ENCODE results near the gene CPLANE2. TPM values are rescaled to one million over a fixed set of nuclear protein-coding genes. Genes with fewer than 3 reads are reported as not detected.

Gene CPLANE2
- total RNA-seq, 1 donor from 2014 or later, result 3.0 TPM

- H3K27me3 ChIP-seq, result peaks cover 7% of the 10 kb centered on the region
- TF ChIP-seq EZH2 (IDR thresholded peaks at IDR 0.05), result no peak
- TF ChIP-seq CTCF (IDR thresholded peaks at IDR 0.05), result peak; percentile 29
- TF ChIP-seq EZH2phosphoT487 (IDR thresholded peaks at IDR 0.05), result no peak
- H3K4me1 ChIP-seq, result peaks cover 6% of the 10 kb centered on the region
- H3K79me2 ChIP-seq (ENCODE audit: low read depth), result no peaks in the 10 kb centered on the region
- H3K36me3 Mint-ChIP-seq, result peaks cover 1% of the 10 kb centered on the region
- peak overlapping the region; percentile 75 for H3K4me2 ChIP-seq
- no peaks in the 10 kb centered on the region for H3K9me3 ChIP-seq (ENCODE audit: low read depth)
- no peak overlapping the region for H2AFZ ChIP-seq (replicated peaks)
- H3K9me3 Mint-ChIP-seq, result no peaks in the 10 kb centered on the region
- peak overlapping the region; percentile 86 for H3K4me3 Mint-ChIP-seq
- peaks cover 19% of the 10 kb centered on the region for H3K4me1 Mint-ChIP-seq
- peak overlapping the region; percentile 62 for H3K4me3 ChIP-seq
- peak; percentile 46 for DNase-seq (ENCODE audit: low spot score)
- no peak overlapping the region for H3K27ac ChIP-seq
- no peak overlapping the region for H3K9ac ChIP-seq
- no peaks in the 10 kb centered on the region for H3K36me3 ChIP-seq
- peaks cover 8% of the 10 kb centered on the region for H3K27me3 Mint-ChIP-seq (ENCODE audit: insufficient read depth, low read depth)
- peak overlapping the region; percentile 66 for H3K27ac Mint-ChIP-seq
- no peaks in the 10 kb centered on the region for H4K20me1 ChIP-seq (ENCODE audit: low read depth)
- peaks cover 10% of the 10 kb centered on the region for H3F3A ChIP-seq (ENCODE audit: low read depth)
Measured at GRCh38 chr1:16235944-16236510, 956 bp downstream of the CPLANE2 start.

- H3K4me3 Mint-ChIP-seq, result no peak overlapping the region
- Histone ChIP-seq H3K4me2 (no peak overlapping the region), H3K9me3 (ENCODE audit: low read depth) (no peaks in the 10 kb centered on the region), H4K20me1 (ENCODE audit: low read depth) (no peaks in the 10 kb centered on the region), H3F3A (ENCODE audit: low read depth) (peaks cover 10% of the 10 kb centered on the region), H3K4me3 (no peak overlapping the region), H3K27ac (no peak overlapping the region), H3K36me3 (no peaks in the 10 kb centered on the region), H3K27me3 (peaks cover 8% of the 10 kb centered on the region), H3K4me1 (peaks cover 6% of the 10 kb centered on the region), H3K9ac (no peak overlapping the region), H2AFZ (replicated peaks) (no peak overlapping the region), H3K79me2 (ENCODE audit: low read depth) (no peaks in the 10 kb centered on the region)
- H3K36me3 Mint-ChIP-seq, result peaks cover 1% of the 10 kb centered on the region
- H3K4me1 Mint-ChIP-seq, result peaks cover 17% of the 10 kb centered on the region
- TF ChIP-seq EZH2phosphoT487 (IDR thresholded peaks at IDR 0.05), result no peak
- no peak for TF ChIP-seq CTCF (IDR thresholded peaks at IDR 0.05)
- no peak for TF ChIP-seq EZH2 (IDR thresholded peaks at IDR 0.05)
- H3K27me3 Mint-ChIP-seq (ENCODE audit: insufficient read depth, low read depth), result peaks cover 8% of the 10 kb centered on the region
- no peak overlapping the region for H3K27ac Mint-ChIP-seq
- H3K9me3 Mint-ChIP-seq, result no peaks in the 10 kb centered on the region
- no peak for DNase-seq (ENCODE audit: low spot score)
Measured at GRCh38 chr1:16235347-16235746, 1.6 kb downstream of the CPLANE2 start.

GRCh38 chr1:16233431-16233830 is 3.6 kb downstream of the CPLANE2 start:
- H3K4me1 Mint-ChIP-seq, result peaks cover 20% of the 10 kb centered on the region

More at GRCh38 chr1:16233431-16233830, 3.6 kb downstream of the CPLANE2 start:
- Histone ChIP-seq H3K79me2 (ENCODE audit: low read depth) (no peaks in the 10 kb centered on the region), H3K9me3 (ENCODE audit: low read depth) (no peaks in the 10 kb centered on the region), H4K20me1 (ENCODE audit: low read depth) (peaks cover 4% of the 10 kb centered on the region), H3K4me2 (no peak overlapping the region), H2AFZ (replicated peaks) (no peak overlapping the region), H3K27me3 (peaks cover 27% of the 10 kb centered on the region), H3K9ac (no peak overlapping the region), H3F3A (ENCODE audit: low read depth) (peaks cover 9% of the 10 kb centered on the region), H3K4me1 (peaks cover 6% of the 10 kb centered on the region), H3K27ac (no peak overlapping the region), H3K4me3 (no peak overlapping the region), H3K36me3 (no peaks in the 10 kb centered on the region)
- Mint-ChIP-seq H3K27me3 (ENCODE audit: insufficient read depth, low read depth) (peaks cover 20% of the 10 kb centered on the region), H3K36me3 (peaks cover 1% of the 10 kb centered on the region), H3K4me3 (no peak overlapping the region), H3K9me3 (no peaks in the 10 kb centered on the region), H3K27ac (no peak overlapping the region)
- no peak for DNase-seq (ENCODE audit: low spot score)
- TF ChIP-seq EZH2 (IDR thresholded peaks at IDR 0.05), result no peak
- no peak for TF ChIP-seq CTCF (IDR thresholded peaks at IDR 0.05)
- no peak for TF ChIP-seq EZH2phosphoT487 (IDR thresholded peaks at IDR 0.05)

Measured in neural progenitor cell (in vitro differentiated cells).